GM12864 (cell line): ENCODE results near the gene EGFR.

Experiments used
- DNase-seq: peaks from one replicate; pipeline ENCODE4 v3.0.0-alpha.2; 2011; ENCODE audit warnings: low read depth
- H3K4me3 ChIP-seq: 2 replicates; pipeline ENCODE4 v1.5.1; 2011; ENCODE audit warnings: mild to moderate bottlenecking, low read depth, low read length, control low read depth
- CTCF ChIP-seq: IDR thresholded peaks from 2 replicates; pipeline ENCODE4 v1.5.1; 2011; ENCODE audit warnings: low read depth, mild to moderate bottlenecking, moderate library complexity, low read length, control low read depth, inconsistent platforms; ENCODE audit errors: missing control alignments

Gene EGFR

GRCh38 chr7:55020466-55020871, 1.7 kb downstream of the EGFR start:
- TF ChIP-seq CTCF, result no peak
- no peak for DNase-seq
- H3K4me3 ChIP-seq, result no peak overlapping the region

GRCh38 chr7:55021053-55021452, 2.2 kb downstream of the EGFR start:
- no peak overlapping the region for H3K4me3 ChIP-seq
- no peak for TF ChIP-seq CTCF
- no peak for DNase-seq

GRCh38 chr7:55022002-55022985, 3.5 kb downstream of the EGFR start:
- TF ChIP-seq CTCF, result no peak
- DNase-seq, result no peak
- H3K4me3 ChIP-seq, result no peak overlapping the region

GRCh38 chr7:55023841-55024505, 5.2 kb downstream of the EGFR start:
- H3K4me3 ChIP-seq, result no peak overlapping the region
- DNase-seq, result no peak
- no peak for TF ChIP-seq CTCF

GRCh38 chr7:55024776-55025175, 6.0 kb downstream of the EGFR start:
- DNase-seq, result no peak
- H3K4me3 ChIP-seq, result no peak overlapping the region
- no peak for TF ChIP-seq CTCF

- TF ChIP-seq CTCF, result no peak
- no peak for DNase-seq
- H3K4me3 ChIP-seq, result no peak overlapping the region
Observed at GRCh38 chr7:55026086-55026790, 7.4 kb downstream of the EGFR start.
